GM13976 (cell line): ENCODE data around the gene CEP135.

Experiments used
- DNase-seq: peaks from one replicate; pipeline ENCODE4 v3.0.0; 2012; ENCODE audit warnings: low spot score
- CTCF ChIP-seq: IDR thresholded peaks from 2 replicates; pipeline ENCODE4 v1.5.1; 2012; ENCODE audit warnings: borderline replicate concordance, mild to moderate bottlenecking; ENCODE audit not compliant: insufficient read depth; ENCODE audit errors: extremely low read depth, missing control alignments, control extremely low read depth
- in situ Hi-C: fragments of 300-500 bp; cut with MboI; formaldehyde crosslinking; loops from one replicate; pipeline ENCODE4 v1.12.0; 2022; ENCODE audit warnings: low sequenced_read_pairs, mixed read lengths, inconsistent platforms; ENCODE audit not compliant: unreplicated experiment

The CEP135 gene

DNA sequence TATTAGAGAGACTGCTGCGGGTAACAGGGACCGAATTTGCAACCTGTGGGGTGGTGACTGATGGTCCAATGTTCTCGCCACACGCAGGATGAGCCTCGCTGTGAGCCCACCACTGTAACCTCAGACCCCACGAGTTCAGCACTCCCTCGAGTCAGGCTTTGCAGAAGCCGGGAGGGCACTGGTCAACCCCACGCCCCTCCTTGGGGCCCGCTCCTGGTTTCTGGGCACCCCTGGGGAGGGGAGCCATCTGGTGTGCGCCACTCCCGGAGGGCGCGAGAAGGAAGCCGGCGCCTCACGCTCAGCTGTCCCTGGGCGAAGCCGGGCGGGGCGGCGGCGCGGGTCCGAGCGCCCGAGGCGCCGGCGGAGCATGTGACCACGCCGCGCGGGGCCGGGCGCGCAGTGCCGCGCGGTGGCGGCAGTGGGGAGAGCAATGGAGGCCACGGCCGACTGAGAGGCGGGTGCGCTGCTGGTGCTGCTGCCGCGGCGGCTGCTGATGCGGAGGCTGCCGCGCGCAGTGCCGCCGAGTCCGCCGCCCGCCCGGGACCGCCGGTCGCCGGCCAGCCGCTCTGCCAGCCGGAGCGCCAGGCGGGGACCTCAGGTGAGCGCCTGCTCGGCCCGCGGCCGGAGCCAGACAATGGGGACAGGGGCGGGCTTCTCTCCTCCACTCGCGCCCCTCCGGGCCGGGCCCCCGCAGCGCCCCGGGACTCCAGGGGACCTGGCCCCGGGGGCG is 100.1 kb downstream of the CEP135 start:
- peak; percentile 87 for DNase-seq
- peak; percentile 77 for TF ChIP-seq CTCF
- in situ Hi-C loops, result no loop called here

DNA sequence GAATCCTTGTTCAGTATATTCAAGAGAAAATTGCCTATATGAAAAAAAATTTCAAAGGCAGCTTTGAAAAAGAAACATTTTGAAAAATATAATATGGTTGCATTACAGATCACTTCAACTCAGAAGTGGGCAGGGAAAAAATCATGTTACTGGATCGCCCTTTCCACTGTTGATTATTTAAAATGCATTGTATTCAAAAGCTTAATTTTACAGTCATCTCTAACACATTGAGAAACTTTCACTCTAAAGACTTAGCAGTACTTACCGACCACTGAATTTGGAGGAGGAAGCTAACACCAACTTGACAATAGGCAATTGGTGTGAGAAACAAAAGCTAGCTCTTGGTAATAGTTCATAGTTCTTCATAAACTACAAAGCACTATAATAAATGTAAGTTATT is 101.9 kb downstream of the CEP135 start:
- no peak for DNase-seq
- in situ Hi-C loops, result no loop called here
- no peak for TF ChIP-seq CTCF

DNA sequence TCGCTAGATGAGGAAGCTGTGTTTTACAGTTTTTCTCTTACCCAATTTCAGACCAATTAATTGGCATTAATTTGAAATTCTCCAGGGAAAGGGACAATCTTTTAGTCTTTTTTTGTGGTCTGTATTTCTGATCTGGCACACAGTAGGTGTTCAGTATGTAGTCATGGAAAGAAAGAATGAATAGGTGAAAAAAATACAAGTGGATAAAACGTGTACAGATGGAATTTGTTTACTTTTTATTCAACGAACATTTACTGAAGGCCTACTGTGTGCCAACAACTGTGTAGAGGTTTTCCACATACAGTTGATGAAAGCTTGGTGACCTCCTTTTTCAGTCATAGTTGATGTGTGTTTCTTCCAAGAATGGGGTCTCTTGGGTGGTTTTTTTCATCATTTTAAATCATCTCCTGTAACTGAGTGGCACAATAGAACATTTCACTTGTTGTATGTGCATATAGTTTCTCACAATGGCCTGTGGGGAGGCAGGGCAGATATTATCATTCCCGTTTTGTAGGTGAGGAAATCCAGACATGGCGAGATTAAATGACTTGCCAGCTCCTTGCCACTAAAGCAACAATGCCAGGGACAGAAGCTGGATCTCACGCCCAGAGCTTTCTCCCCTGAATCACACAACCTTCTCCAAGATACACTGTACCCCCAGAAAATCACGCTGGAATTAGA is 102.4 kb downstream of the CEP135 start:
- TF ChIP-seq CTCF, result no peak
- in situ Hi-C loops, result no loop called here
- DNase-seq, result no peak

- no peak for TF ChIP-seq CTCF
- DNase-seq, result no peak
- in situ Hi-C loops, result no loop called here
Observed at GRCh38 chr4:56051710-56052075, 102.9 kb downstream of the CEP135 start.

DNA sequence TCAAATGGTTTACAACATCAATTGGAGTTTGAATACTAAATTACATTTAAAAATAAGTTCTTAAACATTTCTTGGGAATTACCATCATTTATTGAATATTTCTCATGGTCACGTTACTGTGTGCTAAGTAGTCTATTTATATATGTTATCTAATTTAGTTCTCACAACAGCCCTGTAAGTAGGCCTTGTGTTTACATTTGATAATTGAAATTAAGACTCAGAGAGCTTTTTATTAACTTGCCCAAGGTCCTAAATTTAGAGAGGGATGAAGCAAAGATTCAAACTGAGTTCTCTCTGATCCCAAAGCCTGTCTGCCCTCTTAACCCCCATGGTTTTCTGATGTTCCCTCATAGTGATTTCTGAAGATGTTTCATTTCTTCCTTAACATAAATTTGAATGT is 103.7 kb downstream of the CEP135 start:
- no peak for DNase-seq
- no peak for TF ChIP-seq CTCF

DNA sequence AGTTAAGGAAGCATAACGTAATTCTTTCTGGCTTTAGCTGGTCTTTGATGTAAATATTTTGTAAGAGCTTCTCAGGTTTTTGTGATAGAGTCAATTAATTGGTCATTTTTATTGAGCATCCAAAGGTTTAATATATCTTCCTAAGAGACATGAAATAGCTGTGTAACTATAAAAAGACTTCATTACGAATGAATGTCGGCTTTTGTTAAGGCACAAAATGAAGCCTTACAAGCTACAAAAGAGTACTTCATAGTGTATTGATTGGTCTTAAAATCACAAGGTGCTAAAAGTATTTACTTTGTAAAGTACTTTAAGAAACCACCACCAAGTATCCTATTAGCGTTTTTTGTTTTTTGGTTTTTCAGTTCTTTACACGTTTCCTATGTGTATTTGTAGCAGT is 104.2 kb downstream of the CEP135 start:
- no peak for DNase-seq
- in situ Hi-C loops, result no loop called here
- no peak for TF ChIP-seq CTCF

More for the DNA sequence above, 103.7 kb downstream of the CEP135 start:
- in situ Hi-C loops, result no loop called here
